Measurements from ENCODE around the gene ZIC5. TPM values are rescaled to one million over a fixed set of nuclear protein-coding genes. Genes with fewer than 3 reads are reported as not detected.

Gene ZIC5
- total RNA-seq, 4 donors from 2014 or later = 0.19 TPM; not detected in 3

GRCh38 chr13:99981735-99982035 is 10.1 kb upstream of the ZIC5 start, which contains the start of gene ZIC2:
Gene ZIC2 (plus strand): TSS chr13:99981784. CDS start chr13:99982065, 281 bp downstream.
- no peak for TF ChIP-seq CTCF (IDR thresholded peaks at IDR 0.05; ENCODE audit: low read depth)

GRCh38 chr13:99980824-99981734 is 9.5 kb upstream of the ZIC5 start:
- no peak for TF ChIP-seq CTCF (IDR thresholded peaks at IDR 0.05; ENCODE audit: low read depth)

- no peak for TF ChIP-seq CTCF (IDR thresholded peaks at IDR 0.05; ENCODE audit: low read depth)
Observed at GRCh38 chr13:99980201-99980823, 8.7 kb upstream of the ZIC5 start.

GRCh38 chr13:99979453-99980200 is 8.1 kb upstream of the ZIC5 start:
- TF ChIP-seq CTCF (IDR thresholded peaks at IDR 0.05; ENCODE audit: low read depth) = no peak

GRCh38 chr13:99978799-99979452 is 7.4 kb upstream of the ZIC5 start:
- no peak for TF ChIP-seq CTCF (IDR thresholded peaks at IDR 0.05; ENCODE audit: low read depth)

- TF ChIP-seq CTCF (IDR thresholded peaks at IDR 0.05; ENCODE audit: low read depth) = no peak
Observed at GRCh38 chr13:99977912-99978798, 6.6 kb upstream of the ZIC5 start.
